Measurements from ENCODE around the gene RAD51B.
"Not testable (repeated sequence)": the region's sequence is repeated elsewhere in the genome, so short reads cannot be mapped to it uniquely, and the experiment has no call there.

The RAD51B gene

GRCh38 chr14:68219407-68219806, 399.8 kb downstream of the RAD51B start:
- H3K36me3 ChIP-seq (ENCODE audit: control insufficient read depth in 1 of 2, insufficient read depth in 2 of 2, low read length in 2 of 2) = no peaks in the 10 kb centered on the region
- H3K27ac ChIP-seq (ENCODE audit: low read depth, low read length) = no peak overlapping the region
- no peak overlapping the region for H3K4me3 ChIP-seq (ENCODE audit: low read depth in 1 of 2, low read length in 2 of 2)
- H3K27me3 ChIP-seq (ENCODE audit: control insufficient read depth in 1 of 2, insufficient read depth in 2 of 2, low read length in 2 of 2) = no peaks in the 10 kb centered on the region
- no peak overlapping the region for H3K9ac ChIP-seq (ENCODE audit: low read depth in 1 of 2, low read length in 2 of 2)
- H3K4me1 ChIP-seq (ENCODE audit: control insufficient read depth in 1 of 2, insufficient read depth in 2 of 2, low read length in 2 of 2) = peaks cover 0 to 5% of the 10 kb centered on the region in 2 donors
- H3K9me3 ChIP-seq (ENCODE audit: control insufficient read depth in 1 of 2, low read length in 2 of 2) = no peaks in the 10 kb centered on the region

GRCh38 chr14:68221046-68221445, 401.5 kb downstream of the RAD51B start:
- not testable (repeated sequence) for H3K9ac ChIP-seq (ENCODE audit: low read depth in 1 of 2, low read length in 2 of 2); H3K4me3 ChIP-seq (ENCODE audit: low read depth in 1 of 2, low read length in 2 of 2); H3K27me3 ChIP-seq (ENCODE audit: control insufficient read depth in 1 of 2, insufficient read depth in 2 of 2, low read length in 2 of 2); H3K36me3 ChIP-seq (ENCODE audit: control insufficient read depth in 1 of 2, insufficient read depth in 2 of 2, low read length in 2 of 2); H3K4me1 ChIP-seq (ENCODE audit: control insufficient read depth in 1 of 2, insufficient read depth in 2 of 2, low read length in 2 of 2); H3K27ac ChIP-seq (ENCODE audit: low read depth, low read length); H3K9me3 ChIP-seq (ENCODE audit: control insufficient read depth in 1 of 2, low read length in 2 of 2)

- H3K4me1 ChIP-seq (ENCODE audit: control insufficient read depth in 1 of 2, insufficient read depth in 2 of 2, low read length in 2 of 2) = no peaks in the 10 kb centered on the region
- H3K27me3 ChIP-seq (ENCODE audit: control insufficient read depth in 1 of 2, insufficient read depth in 2 of 2, low read length in 2 of 2) = no peaks in the 10 kb centered on the region
- no peak overlapping the region for H3K27ac ChIP-seq (ENCODE audit: low read depth, low read length)
- H3K9me3 ChIP-seq (ENCODE audit: control insufficient read depth in 1 of 2, low read length in 2 of 2) = no peaks in the 10 kb centered on the region
- no peaks in the 10 kb centered on the region for H3K36me3 ChIP-seq (ENCODE audit: control insufficient read depth in 1 of 2, insufficient read depth in 2 of 2, low read length in 2 of 2)
- no peak overlapping the region for H3K9ac ChIP-seq (ENCODE audit: low read depth in 1 of 2, low read length in 2 of 2)
- no peak overlapping the region for H3K4me3 ChIP-seq (ENCODE audit: low read depth in 1 of 2, low read length in 2 of 2)
These were observed 402.6 kb downstream of the RAD51B start for GRCh38 chr14:68222154-68222553.

- Histone ChIP-seq H3K36me3 (ENCODE audit: control insufficient read depth in 1 of 2, insufficient read depth in 2 of 2, low read length in 2 of 2) (no peaks in the 10 kb centered on the region), H3K4me1 (ENCODE audit: control insufficient read depth in 1 of 2, insufficient read depth in 2 of 2, low read length in 2 of 2) (no peaks in the 10 kb centered on the region), H3K27ac (ENCODE audit: low read depth, low read length) (no peak overlapping the region), H3K9me3 (ENCODE audit: control insufficient read depth in 1 of 2, low read length in 2 of 2) (no peaks in the 10 kb centered on the region), H3K4me3 (ENCODE audit: low read depth in 1 of 2, low read length in 2 of 2) (no peak overlapping the region), H3K27me3 (ENCODE audit: control insufficient read depth in 1 of 2, insufficient read depth in 2 of 2, low read length in 2 of 2) (no peaks in the 10 kb centered on the region), H3K9ac (ENCODE audit: low read depth in 1 of 2, low read length in 2 of 2) (no peak overlapping the region)
These were observed 403.1 kb downstream of the RAD51B start for GRCh38 chr14:68222726-68223125.

GRCh38 chr14:68223631-68224030, 404.1 kb downstream of the RAD51B start:
- no peak overlapping the region for H3K27ac ChIP-seq (ENCODE audit: low read depth, low read length)
- no peak overlapping the region for H3K4me3 ChIP-seq (ENCODE audit: low read depth in 1 of 2, low read length in 2 of 2)
- no peaks in the 10 kb centered on the region for H3K4me1 ChIP-seq (ENCODE audit: control insufficient read depth in 1 of 2, insufficient read depth in 2 of 2, low read length in 2 of 2)
- H3K27me3 ChIP-seq (ENCODE audit: control insufficient read depth in 1 of 2, insufficient read depth in 2 of 2, low read length in 2 of 2) = no peaks in the 10 kb centered on the region
- no peaks in the 10 kb centered on the region for H3K9me3 ChIP-seq (ENCODE audit: control insufficient read depth in 1 of 2, low read length in 2 of 2)
- H3K36me3 ChIP-seq (ENCODE audit: control insufficient read depth in 1 of 2, insufficient read depth in 2 of 2, low read length in 2 of 2) = no peaks in the 10 kb centered on the region
- no peak overlapping the region for H3K9ac ChIP-seq (ENCODE audit: low read depth in 1 of 2, low read length in 2 of 2)

GRCh38 chr14:68225321-68225720, 405.7 kb downstream of the RAD51B start:
- no peaks in the 10 kb centered on the region for H3K36me3 ChIP-seq (ENCODE audit: control insufficient read depth in 1 of 2, insufficient read depth in 2 of 2, low read length in 2 of 2)
- H3K27me3 ChIP-seq (ENCODE audit: control insufficient read depth in 1 of 2, insufficient read depth in 2 of 2, low read length in 2 of 2) = no peaks in the 10 kb centered on the region
- no peak overlapping the region for H3K9ac ChIP-seq (ENCODE audit: low read depth in 1 of 2, low read length in 2 of 2)
- H3K4me1 ChIP-seq (ENCODE audit: control insufficient read depth in 1 of 2, insufficient read depth in 2 of 2, low read length in 2 of 2) = no peaks in the 10 kb centered on the region
- H3K27ac ChIP-seq (ENCODE audit: low read depth, low read length) = no peak overlapping the region
- H3K9me3 ChIP-seq (ENCODE audit: control insufficient read depth in 1 of 2, low read length in 2 of 2) = no peaks in the 10 kb centered on the region
- no peak overlapping the region for H3K4me3 ChIP-seq (ENCODE audit: low read depth in 1 of 2, low read length in 2 of 2)

GRCh38 chr14:68226523-68226922, 406.9 kb downstream of the RAD51B start:
- H3K36me3 ChIP-seq (ENCODE audit: control insufficient read depth in 1 of 2, insufficient read depth in 2 of 2, low read length in 2 of 2) = no peaks in the 10 kb centered on the region
- H3K27ac ChIP-seq (ENCODE audit: low read depth, low read length) = no peak overlapping the region
- no peaks in the 10 kb centered on the region for H3K27me3 ChIP-seq (ENCODE audit: control insufficient read depth in 1 of 2, insufficient read depth in 2 of 2, low read length in 2 of 2)
- H3K4me3 ChIP-seq (ENCODE audit: low read depth in 1 of 2, low read length in 2 of 2) = no peak overlapping the region
- peaks cover under 1 to 11% of the 10 kb centered on the region in 2 donors for H3K4me1 ChIP-seq (ENCODE audit: control insufficient read depth in 1 of 2, insufficient read depth in 2 of 2, low read length in 2 of 2)
- no peaks in the 10 kb centered on the region for H3K9me3 ChIP-seq (ENCODE audit: control insufficient read depth in 1 of 2, low read length in 2 of 2)
- H3K9ac ChIP-seq (ENCODE audit: low read depth in 1 of 2, low read length in 2 of 2) = no peak overlapping the region

GRCh38 chr14:68228656-68229055, 409.1 kb downstream of the RAD51B start:
- H3K36me3 ChIP-seq (ENCODE audit: control insufficient read depth in 1 of 2, insufficient read depth in 2 of 2, low read length in 2 of 2) = no peaks in the 10 kb centered on the region
- H3K4me1 ChIP-seq (ENCODE audit: control insufficient read depth in 1 of 2, insufficient read depth in 2 of 2, low read length in 2 of 2) = peaks cover 15 to 32% of the 10 kb centered on the region in 2 donors
- no peak overlapping the region for H3K27ac ChIP-seq (ENCODE audit: low read depth, low read length)
- no peak overlapping the region for H3K9ac ChIP-seq (ENCODE audit: low read depth in 1 of 2, low read length in 2 of 2)
- no peaks in the 10 kb centered on the region for H3K27me3 ChIP-seq (ENCODE audit: control insufficient read depth in 1 of 2, insufficient read depth in 2 of 2, low read length in 2 of 2)
- H3K9me3 ChIP-seq (ENCODE audit: control insufficient read depth in 1 of 2, low read length in 2 of 2) = no peaks in the 10 kb centered on the region
- no peak overlapping the region for H3K4me3 ChIP-seq (ENCODE audit: low read depth in 1 of 2, low read length in 2 of 2)

- no peak overlapping the region for H3K9ac ChIP-seq (ENCODE audit: low read depth in 1 of 2, low read length in 2 of 2)
- peaks cover 15 to 38% of the 10 kb centered on the region in 2 donors for H3K4me1 ChIP-seq (ENCODE audit: control insufficient read depth in 1 of 2, insufficient read depth in 2 of 2, low read length in 2 of 2)
- no peak overlapping the region for H3K27ac ChIP-seq (ENCODE audit: low read depth, low read length)
- no peaks in the 10 kb centered on the region for H3K9me3 ChIP-seq (ENCODE audit: control insufficient read depth in 1 of 2, low read length in 2 of 2)
- no peaks in the 10 kb centered on the region for H3K27me3 ChIP-seq (ENCODE audit: control insufficient read depth in 1 of 2, insufficient read depth in 2 of 2, low read length in 2 of 2)
- no peak overlapping the region for H3K4me3 ChIP-seq (ENCODE audit: low read depth in 1 of 2, low read length in 2 of 2)
- no peaks in the 10 kb centered on the region for H3K36me3 ChIP-seq (ENCODE audit: control insufficient read depth in 1 of 2, insufficient read depth in 2 of 2, low read length in 2 of 2)
These were observed 410.0 kb downstream of the RAD51B start for GRCh38 chr14:68229423-68230100.

- Histone ChIP-seq H3K9ac (ENCODE audit: low read depth in 1 of 2, low read length in 2 of 2) (no peak overlapping the region), H3K36me3 (ENCODE audit: control insufficient read depth in 1 of 2, insufficient read depth in 2 of 2, low read length in 2 of 2) (no peaks in the 10 kb centered on the region), H3K9me3 (ENCODE audit: control insufficient read depth in 1 of 2, low read length in 2 of 2) (no peaks in the 10 kb centered on the region), H3K4me1 (ENCODE audit: control insufficient read depth in 1 of 2, insufficient read depth in 2 of 2, low read length in 2 of 2) (peaks cover 15 to 38% of the 10 kb centered on the region in 2 donors), H3K27ac (ENCODE audit: low read depth, low read length) (no peak overlapping the region), H3K27me3 (ENCODE audit: control insufficient read depth in 1 of 2, insufficient read depth in 2 of 2, low read length in 2 of 2) (no peaks in the 10 kb centered on the region), H3K4me3 (ENCODE audit: low read depth in 1 of 2, low read length in 2 of 2) (no peak overlapping the region)
These were observed 410.8 kb downstream of the RAD51B start for GRCh38 chr14:68230202-68230949.
